GM21381 (cell line): ENCODE results near the gene NYNRIN.
A peak's percentile ranks its signal among the peaks of the same experiment; 100 is the strongest.
"Not testable (repeated sequence)": the region's sequence is repeated elsewhere in the genome, so short reads cannot be mapped to it uniquely, and the experiment has no call there.

Source experiments
- ATAC-seq: cut with Tn5 transposase; IDR thresholded peaks from one replicate; pipeline ENCODE4 v1.9.1; 2021; ENCODE audit warnings: mild to moderate bottlenecking, moderate library complexity; ENCODE audit not compliant: unreplicated experiment

The NYNRIN gene

DNA sequence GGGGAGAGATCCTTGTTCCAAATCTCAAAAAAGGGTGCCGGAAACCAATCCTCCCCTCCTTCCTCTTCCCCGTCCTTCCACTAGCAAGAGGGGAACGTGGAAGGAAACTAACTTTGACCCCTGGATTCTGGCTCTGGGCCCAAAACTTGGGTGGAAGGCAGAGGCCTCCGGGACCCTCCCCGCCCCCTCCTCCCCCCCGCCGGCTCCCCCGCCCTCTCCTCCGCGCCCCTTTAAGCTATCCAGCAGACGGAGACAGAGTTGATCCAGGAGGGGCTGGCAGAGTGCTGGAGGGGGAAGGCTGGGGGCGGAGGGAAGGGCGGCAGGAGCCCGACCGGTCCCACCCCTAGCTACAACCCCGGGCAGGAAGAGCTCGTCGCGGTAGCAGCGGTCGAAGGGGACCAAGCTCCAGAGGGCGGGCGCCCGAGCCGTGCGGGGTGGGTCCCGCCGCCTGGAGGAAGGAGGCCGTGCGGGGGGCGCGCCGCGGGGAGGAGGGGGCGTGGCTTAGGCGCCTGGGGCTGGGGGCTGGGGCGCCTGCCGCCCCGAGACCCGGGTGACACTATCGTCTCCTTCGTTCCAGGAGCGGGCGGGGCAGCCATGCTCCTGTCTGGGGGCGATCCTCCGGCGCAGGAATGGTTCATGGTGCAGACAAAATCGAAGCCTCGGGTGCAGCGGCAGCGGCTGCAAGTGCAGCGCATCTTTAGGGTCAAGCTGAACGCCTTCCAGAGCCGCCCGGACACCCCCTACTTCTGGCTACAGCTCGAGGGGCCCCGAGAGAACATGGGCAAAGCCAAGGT is at the start of gene NYNRIN:
Gene NYNRIN (plus strand): TSS at position 351 of the 794 bp plus-strand sequence. CDS start 244 bp downstream, at position 595.
- no peak for ATAC-seq

- no peak for ATAC-seq
Measured at GRCh38 chr14:24349742-24350141, 49.1 kb upstream of the NYNRIN start.

GRCh38 chr14:24351517-24351916 is 47.3 kb upstream of the NYNRIN start:
- no peak for ATAC-seq

DNA sequence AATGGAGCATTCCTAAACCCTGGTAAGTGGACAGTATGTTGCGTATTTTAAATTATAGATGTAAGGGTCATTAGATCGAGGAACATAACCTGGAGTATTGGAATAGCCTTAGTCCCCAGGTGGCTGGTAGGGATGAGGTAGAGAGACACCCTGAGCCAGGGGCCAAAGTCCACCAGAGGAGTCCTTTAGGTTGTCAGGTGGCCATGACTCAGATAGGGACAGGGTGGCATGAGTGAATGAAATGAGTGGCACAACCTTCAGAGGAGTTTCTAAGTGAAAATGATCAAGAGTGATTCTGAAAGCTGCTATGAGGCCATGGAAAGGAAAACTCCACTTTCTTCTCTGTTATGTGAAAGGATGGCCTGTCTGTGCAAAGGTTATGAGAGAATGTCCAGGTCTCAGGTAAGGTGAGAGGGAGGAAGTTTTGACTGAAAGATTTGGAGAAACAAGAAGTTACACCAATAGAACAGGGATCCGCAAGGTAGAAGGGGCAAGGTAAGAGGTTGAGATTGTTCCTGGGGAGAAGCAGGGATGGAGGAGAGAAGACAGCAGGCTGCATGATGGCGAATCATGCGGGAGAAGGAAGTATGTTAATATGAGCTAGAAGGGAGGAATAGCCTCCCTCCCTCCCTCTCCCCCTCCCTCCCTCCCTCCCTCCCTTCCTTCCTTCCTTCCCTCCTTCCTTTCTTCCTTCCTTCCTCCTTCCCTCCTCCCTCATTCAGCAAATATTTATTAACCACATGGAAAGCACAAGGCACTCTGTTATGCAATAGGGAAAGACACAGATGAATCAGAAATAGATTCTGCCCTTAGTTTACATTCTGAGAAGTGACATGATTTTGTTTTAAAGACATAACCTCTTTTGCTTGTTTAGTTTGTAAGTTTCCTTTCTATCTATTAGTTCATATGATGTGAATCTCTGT is 45.0 kb upstream of the NYNRIN start:
- no peak for ATAC-seq

- ATAC-seq, result not testable (repeated sequence)
Measured at GRCh38 chr14:24354482-24354825, 44.3 kb upstream of the NYNRIN start.

DNA sequence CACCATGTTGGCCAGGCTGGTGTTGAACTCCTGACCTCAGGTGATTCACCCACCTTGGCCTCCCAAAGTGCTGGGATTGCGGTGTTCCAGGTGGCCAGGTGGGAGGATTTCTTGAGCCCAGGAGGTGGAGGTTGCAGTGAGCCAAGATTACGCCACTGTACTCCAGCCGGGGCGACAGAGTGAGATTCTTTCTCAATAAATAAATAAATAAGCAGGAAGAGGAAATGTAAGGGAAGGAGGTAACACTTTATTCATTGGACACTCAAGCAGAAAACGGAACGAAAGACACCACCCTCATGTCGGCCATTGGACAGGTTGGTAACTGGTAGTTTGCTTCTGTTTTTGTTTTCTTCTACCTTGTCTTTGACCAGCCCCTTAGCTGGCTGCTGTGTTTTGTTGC is 43.8 kb upstream of the NYNRIN start:
- no peak for ATAC-seq

DNA sequence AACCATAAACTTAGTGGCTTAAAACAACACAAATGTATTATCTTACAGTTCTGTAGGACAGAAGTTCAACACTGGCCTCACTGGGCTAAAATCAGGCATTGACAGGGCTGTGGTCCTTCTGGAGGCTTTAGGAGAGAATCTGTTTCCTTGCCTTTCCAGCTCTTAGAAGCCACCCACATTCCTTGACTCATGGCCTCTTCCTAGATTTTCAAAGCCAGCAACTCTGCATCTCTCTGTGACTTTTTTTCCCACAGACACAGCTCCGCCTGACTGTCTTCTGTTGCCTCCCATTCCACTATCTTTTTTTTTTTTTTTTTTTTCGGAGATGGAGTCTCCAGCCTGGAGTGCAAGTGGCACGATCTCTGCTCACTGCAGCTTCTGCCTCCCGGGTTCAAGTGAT is 42.6 kb upstream of the NYNRIN start:
- ATAC-seq, result no peak

DNA sequence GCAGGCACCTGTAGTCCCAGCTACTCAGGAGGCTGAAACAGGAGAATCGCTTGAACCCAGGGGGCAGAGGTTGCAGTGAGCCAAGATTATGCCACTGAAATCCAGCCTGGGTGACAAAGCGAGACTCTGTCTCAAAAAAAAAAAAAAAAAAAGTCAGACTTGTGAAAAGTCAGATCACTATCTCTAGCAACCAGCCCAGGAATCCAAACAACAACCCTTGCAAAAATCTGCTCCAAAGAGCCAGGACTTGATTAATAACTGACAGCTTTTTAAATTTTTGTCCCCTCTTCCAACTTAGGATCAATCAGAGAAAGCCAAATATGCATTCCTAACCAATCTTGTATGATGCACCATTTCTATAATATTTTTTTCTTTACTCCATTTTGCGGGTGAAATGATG is 38.5 kb upstream of the NYNRIN start:
- no peak for ATAC-seq

DNA sequence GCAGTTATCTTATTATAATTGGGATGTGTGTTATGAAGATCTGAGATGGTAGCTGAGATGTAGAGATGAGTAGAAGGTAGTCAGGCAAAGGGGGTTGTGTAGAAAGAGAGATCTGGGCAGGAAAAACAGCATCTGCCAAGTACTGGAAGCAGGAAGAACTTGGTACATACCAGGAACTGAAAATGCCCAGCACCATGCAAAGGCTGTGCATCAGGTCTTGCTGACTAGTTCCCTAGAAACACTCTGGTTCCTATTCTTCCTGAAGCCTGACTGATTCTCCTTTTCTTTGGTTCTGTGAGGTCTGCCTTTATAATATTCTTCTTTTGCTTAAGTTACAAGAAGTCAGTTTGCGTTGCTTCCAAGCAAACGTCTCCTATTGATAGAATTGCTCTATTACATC is 37.5 kb upstream of the NYNRIN start:
- ATAC-seq, result no peak

- ATAC-seq, result no peak
Measured at GRCh38 chr14:24362241-24362960, 36.4 kb upstream of the NYNRIN start.

GRCh38 chr14:24363401-24363800 is 35.4 kb upstream of the NYNRIN start:
- ATAC-seq, result no peak

DNA sequence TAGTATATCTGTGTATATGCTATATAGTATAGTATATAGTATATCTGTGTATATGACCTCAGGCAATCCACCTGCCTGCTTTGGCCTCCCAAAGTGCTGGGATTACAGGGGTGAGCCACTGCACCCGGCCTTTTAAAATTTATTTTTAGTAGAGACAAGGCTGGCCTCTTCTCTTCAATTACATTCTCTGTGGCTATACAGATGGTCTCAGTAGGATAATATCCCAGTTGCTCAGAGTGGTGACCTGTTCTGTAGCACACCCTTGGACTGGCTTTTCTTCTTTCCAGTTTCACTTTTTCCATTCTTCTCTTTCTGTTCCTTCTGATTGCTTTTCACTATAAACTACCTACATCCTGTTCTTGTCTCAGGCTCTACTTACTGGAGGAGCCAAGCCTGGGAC is 34.0 kb upstream of the NYNRIN start:
- no peak for ATAC-seq

GRCh38 chr14:24365600-24366412 is 33.0 kb upstream of the NYNRIN start:
- no peak for ATAC-seq

- no peak for ATAC-seq
Measured at GRCh38 chr14:24366413-24366720, 32.4 kb upstream of the NYNRIN start.

GRCh38 chr14:24366721-24367513 is 31.9 kb upstream of the NYNRIN start:
- ATAC-seq, result peak; percentile 60

DNA sequence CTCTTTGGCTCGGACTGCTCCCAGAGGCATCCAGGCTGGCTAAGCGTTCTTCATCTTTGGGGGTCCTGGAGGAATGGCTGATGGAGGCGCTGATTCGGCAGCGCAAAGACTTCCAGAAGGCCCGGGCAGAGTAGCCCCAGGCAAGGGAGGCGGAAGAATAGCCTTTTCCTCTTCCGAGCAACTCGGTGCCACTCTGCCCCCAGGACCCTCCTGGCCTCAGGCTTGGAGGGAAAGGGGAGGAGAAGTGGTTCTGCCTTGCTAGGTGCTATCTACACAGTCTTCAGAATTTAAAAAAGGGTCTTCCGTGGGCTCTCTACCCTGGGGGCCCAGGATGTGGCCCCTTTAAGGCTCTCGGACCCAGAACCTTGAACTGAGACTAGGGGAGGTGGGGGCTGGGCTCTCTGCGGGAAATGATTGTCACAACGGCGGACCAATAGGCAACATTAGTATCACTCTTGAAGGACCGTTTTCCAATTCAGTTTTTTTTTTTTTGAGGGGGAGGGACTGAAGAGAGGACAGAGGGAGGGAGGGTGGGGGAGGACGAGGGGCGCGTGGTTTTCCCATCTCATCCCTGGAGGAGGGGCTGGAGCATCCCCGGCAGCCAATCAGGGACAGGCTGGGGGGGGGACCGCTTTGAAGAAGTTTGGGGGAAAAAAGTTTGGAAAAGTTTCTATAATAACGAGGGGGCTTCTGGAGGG is 31.1 kb upstream of the NYNRIN start, which contains the start of gene NFATC4:
Gene NFATC4 (plus strand): TSS at position 671 of the 698 bp plus-strand sequence. CDS start 157 bp downstream, outside the sequence.
- no peak for ATAC-seq

- no peak for ATAC-seq
Measured at GRCh38 chr14:24368212-24368561, 30.6 kb upstream of the NYNRIN start.

- no peak for ATAC-seq
Measured at GRCh38 chr14:24368562-24369252, 30.1 kb upstream of the NYNRIN start.

GRCh38 chr14:24369463-24369862 is 29.3 kb upstream of the NYNRIN start:
- ATAC-seq, result no peak
